HepG2 (cell line): ENCODE results near the gene ZNF24. TPM values are rescaled to one million over a fixed set of nuclear protein-coding genes. Genes with fewer than 3 reads are reported as not detected.

Experiments used
- ATAC-seq: fragments of 200-7000 bp; cut with Tn5 transposase; 3 replicates; pipeline ENCODE4 v1.9.1; 2020; ENCODE audit warnings: mild to moderate bottlenecking, moderate library complexity
- BruUV-seq: library from RNA; stranded (reverse); fragments of 400-500 nt; replicated peaks from 2 replicates; lab custom pipeline; 2021; lab: Mats Ljungman, UMichigan
- CTCF ChIA-PET: fragments of 300-600 bp; formaldehyde crosslinking; extraction: SDS; loops from one replicate; lab custom pipeline; 2021; ENCODE audit warnings: low total read pairs, inconsistent platforms, low intra/inter-chr PET ratio; lab: Yijun Ruan, JAX
- POLR2A ChIA-PET: fragments of 350-600 bp; sonication (Branson Sonifier 250); formaldehyde crosslinking; loops from one replicate; lab custom pipeline; 2020; ENCODE audit warnings: antibody characterized with exemption, inconsistent platforms; lab: Yijun Ruan, JAX
- DNase-seq: peaks from one replicate; pipeline ENCODE4 v3.0.0-alpha.2; 2015; ENCODE audit warnings: low spot score
- FAIRE-seq: peaks from 3 replicates; lab custom pipeline; 2011; peaks lifted over from hg19 to GRCh38; lab: Jason Lieb, UNC
- H2AFZ ChIP-seq: one replicate; pipeline ENCODE4 v1.6.1; 2011; ENCODE audit warnings: low read length, inconsistent platforms
- H3K27ac ChIP-seq: fragments of 300-600 bp; 3 replicates; pipeline ENCODE4 v1.8.0; 2011; ENCODE audit warnings: mixed run types, mild to moderate bottlenecking, mixed read lengths, low read length, inconsistent platforms; ENCODE audit not compliant: insufficient read depth; ENCODE audit errors: extremely low read length
- H3K27me3 ChIP-seq, 2 experiments: fragments of 200-600 bp in 1 of 2; 2 replicates in 1 of 2; 3 replicates in 1 of 2; pipeline versions ENCODE4 v1.6.0 to v1.8.0; 2011; ENCODE audit warnings: low read length in 2 of 2, mild to moderate bottlenecking in 2 of 2, moderate library complexity in 2 of 2, inconsistent platforms in 1 of 2; ENCODE audit not compliant: insufficient read depth in 2 of 2, control insufficient read depth in 1 of 2
- H3K36me3 ChIP-seq, 2 experiments: fragments of 200-600 bp in 1 of 2; replicated peaks in 1 of 2; 2 replicates in 1 of 2; 3 replicates in 1 of 2; pipeline versions ENCODE4 v1.5.1 to v1.8.0; 2011; ENCODE audit warnings: low read length in 2 of 2, inconsistent platforms in 1 of 2; ENCODE audit not compliant: insufficient read depth in 2 of 2, control insufficient read depth in 1 of 2
- H3K4me1 ChIP-seq: 2 replicates; pipeline ENCODE4 v1.5.1; 2012; ENCODE audit warnings: low read length, inconsistent platforms; ENCODE audit not compliant: insufficient read depth
- H3K4me2 ChIP-seq: 2 replicates; pipeline ENCODE4 v1.6.0; 2011; ENCODE audit warnings: low read depth, low read length, inconsistent platforms
- H3K4me3 ChIP-seq, 3 experiments: fragments of 200-600 bp in 1 of 3; sonication (generic), shearing (Covaris generic) in 1 of 3; replicated peaks in 1 of 3; 2 replicates each; pipeline ENCODE4 v1.5.1; 2011 to 2016; ENCODE audit warnings: low read length in 3 of 3, inconsistent platforms in 2 of 3, low read depth in 2 of 3, mild to moderate bottlenecking in 2 of 3, control low read depth in 1 of 3, mixed read lengths in 1 of 3; ENCODE audit not compliant: insufficient read depth in 1 of 3
- H3K79me2 ChIP-seq: one replicate; pipeline ENCODE4 v1.6.1; 2011; ENCODE audit warnings: low read length, inconsistent platforms; ENCODE audit not compliant: insufficient read depth
- H3K9ac ChIP-seq: 2 replicates; pipeline ENCODE4 v1.6.0; 2011; ENCODE audit warnings: mild to moderate bottlenecking, low read depth, low read length, inconsistent platforms; ENCODE audit not compliant: insufficient read depth
- H3K9me3 ChIP-seq: 2 replicates; pipeline ENCODE4 v1.5.1; 2012; ENCODE audit warnings: mild to moderate bottlenecking, low read length
- H4K20me1 ChIP-seq: 2 replicates; pipeline ENCODE4 v1.6.0; 2011; ENCODE audit warnings: inconsistent platforms, mild to moderate bottlenecking, low read length, moderate library complexity; ENCODE audit not compliant: insufficient read depth
- AFF4 ChIP-seq: sonication (generic); formaldehyde crosslinking; IDR thresholded peaks from 2 replicates; pipeline ENCODE4 v1.4.0; 2020; ENCODE audit warnings: missing genetic modification reagents
- AHR ChIP-seq: IDR thresholded peaks from 2 replicates; pipeline ENCODE4 v1.6.1; 2018; ENCODE audit warnings: missing genetic modification reagents, missing compliant biosample characterization
- CBFB ChIP-seq: sonication (generic); formaldehyde crosslinking; IDR thresholded peaks from 2 replicates; pipeline ENCODE4 v1.4.0; 2020; ENCODE audit warnings: missing genetic modification reagents
- CCAR2 ChIP-seq: fragments of 200-400 bp; formaldehyde crosslinking; optimal IDR thresholded peaks from 2 replicates; pipeline ENCODE3; 2018; ENCODE audit warnings: low read depth, mild to moderate bottlenecking, low read length, moderate library complexity
- GATAD2A ChIP-seq: IDR thresholded peaks from 2 replicates; pipeline ENCODE4 v1.6.1; 2016
- HNF4G ChIP-seq, 2 experiments: sonication (generic) in 1 of 2; formaldehyde crosslinking in 1 of 2; IDR thresholded peaks; 2 replicates each; pipeline versions ENCODE4 v1.4.0 to v1.6.1; 2011 to 2020; ENCODE audit warnings: borderline replicate concordance in 2 of 2, low read depth in 2 of 2, mild to moderate bottlenecking in 2 of 2, low read length in 1 of 2, missing genetic modification reagents in 1 of 2, moderate library complexity in 1 of 2
- MIER2 ChIP-seq: IDR thresholded peaks from 2 replicates; pipeline ENCODE4 v1.6.1; 2016; ENCODE audit warnings: missing biosample characterization, missing genetic modification reagents
- MIER3 ChIP-seq: IDR thresholded peaks from 2 replicates; pipeline ENCODE4 v1.6.1; 2016; ENCODE audit warnings: missing compliant biosample characterization, borderline replicate concordance
- NR1H2 ChIP-seq: sonication (generic); formaldehyde crosslinking; IDR thresholded peaks from 2 replicates; pipeline ENCODE4 v1.8.1; 2022; ENCODE audit warnings: low read depth, missing genetic modification reagents, borderline replicate concordance
- PHF21A ChIP-seq: sonication (generic); formaldehyde crosslinking; IDR thresholded peaks from 2 replicates; pipeline ENCODE4 v1.5.0; 2020; ENCODE audit warnings: mild to moderate bottlenecking, missing genetic modification reagents
- RAD21 ChIP-seq: fragments of 450-650 bp; formaldehyde crosslinking; IDR thresholded peaks from 2 replicates; pipeline ENCODE4 v1.5.0; 2020; ENCODE audit warnings: mild to moderate bottlenecking
- RXRB ChIP-seq: IDR thresholded peaks from 2 replicates; pipeline ENCODE4 v1.6.1; 2016; ENCODE audit warnings: borderline replicate concordance, missing genetic modification reagents, missing compliant biosample characterization
- SETDB1 ChIP-seq: sonication (generic); formaldehyde crosslinking; IDR thresholded peaks from 2 replicates; pipeline ENCODE4 v1.5.1; 2020; ENCODE audit warnings: missing genetic modification reagents, mild to moderate bottlenecking, borderline replicate concordance
- SIX1 ChIP-seq: sonication (generic); formaldehyde crosslinking; IDR thresholded peaks from 2 replicates; pipeline ENCODE4 v1.4.0; 2020; ENCODE audit warnings: missing genetic modification reagents, borderline replicate concordance
- SMAD1 ChIP-seq: sonication (generic); formaldehyde crosslinking; IDR thresholded peaks from 2 replicates; pipeline ENCODE4 v1.4.0; 2020; ENCODE audit warnings: missing genetic modification reagents, low read depth, mild to moderate bottlenecking, borderline replicate concordance
- SMARCE1 ChIP-seq: fragments of 450-650 bp; IDR thresholded peaks from 2 replicates; pipeline ENCODE4 v1.6.1; 2017; ENCODE audit warnings: borderline replicate concordance
- STAG1 ChIP-seq: sonication (generic); formaldehyde crosslinking; IDR thresholded peaks from 2 replicates; pipeline ENCODE4 v1.4.0; 2020; ENCODE audit warnings: missing genetic modification reagents
- U2AF2 ChIP-seq: fragments of 200-400 bp; formaldehyde crosslinking; IDR thresholded peaks from 2 replicates; pipeline ENCODE4 v1.6.1; 2017; ENCODE audit warnings: low read depth, mild to moderate bottlenecking, low read length
- ZGPAT ChIP-seq: IDR thresholded peaks from 2 replicates; pipeline ENCODE4 v1.6.1; 2016; ENCODE audit warnings: mild to moderate bottlenecking
- ZMYM4 ChIP-seq: sonication (generic); formaldehyde crosslinking; IDR thresholded peaks from 2 replicates; pipeline ENCODE4 v1.8.1; 2023; ENCODE audit warnings: mild to moderate bottlenecking, missing genetic modification reagents
- ZNF230 ChIP-seq: sonication (generic); formaldehyde crosslinking; IDR thresholded peaks from 2 replicates; pipeline ENCODE4 v1.4.0; 2020; ENCODE audit warnings: mild to moderate bottlenecking, missing genetic modification reagents
- WGBS: methylation state at CpG from one replicate; pipeline ENCODE4 v1.1.6; 2017; ENCODE audit warnings: low lambda C conversion rate; 5-methylcytosine and 5-hydroxymethylcytosine counted together
- in situ Hi-C: cut with HindIII; loops from 2 replicates; pipeline ENCODE4 v1.10.0; 2017; ENCODE audit warnings: low pct_unique_long_range_greater_than_20kb; ENCODE audit not compliant: extremely low pct_ligation_motif_present
- intact Hi-C: fragments of 100-400 bp; cut with micrococcal nuclease; formaldehyde crosslinking; loops from one replicate; pipeline ENCODE4 v1.10.0; 2022; ENCODE audit not compliant: unreplicated experiment
- polyA plus RNA-seq, 8 experiments: library from polyadenylated mRNA; depleted of rRNA in 3 of 8; stranded (reverse) in 7 of 8; unstranded in 1 of 8; fragments of >200 nt; fragmentation: Illumina TruSeq in 4 of 8; extraction: Trizol in 4 of 8; gene quantifications; 2 replicates each; pipeline versions ENCODE4 v1.2.1 to v1.2.3, GENCODE V29; 2011 to 2016; ENCODE audit warnings: low read depth in 4 of 8, missing spikeins in 1 of 8, mixed read lengths in 1 of 8; ENCODE audit not compliant: insufficient read depth in 1 of 8
- total RNA-seq, 5 experiments: library from RNA; depleted of rRNA; stranded (reverse); fragments of >200 nt; fragmentation: Illumina TruSeq; extraction: Trizol; gene quantifications; 2 replicates each; pipeline ENCODE4 v1.2.3, GENCODE V29; 2016; ENCODE audit warnings: low read depth in 1 of 5

The ZNF24 gene
- total and polyA plus RNA-seq, 2 of the 13 experiments (the other 11 are each of a cell fraction or from before 2014, with no cell fraction given), result 19.5 to 41.1 TPM

DNA sequence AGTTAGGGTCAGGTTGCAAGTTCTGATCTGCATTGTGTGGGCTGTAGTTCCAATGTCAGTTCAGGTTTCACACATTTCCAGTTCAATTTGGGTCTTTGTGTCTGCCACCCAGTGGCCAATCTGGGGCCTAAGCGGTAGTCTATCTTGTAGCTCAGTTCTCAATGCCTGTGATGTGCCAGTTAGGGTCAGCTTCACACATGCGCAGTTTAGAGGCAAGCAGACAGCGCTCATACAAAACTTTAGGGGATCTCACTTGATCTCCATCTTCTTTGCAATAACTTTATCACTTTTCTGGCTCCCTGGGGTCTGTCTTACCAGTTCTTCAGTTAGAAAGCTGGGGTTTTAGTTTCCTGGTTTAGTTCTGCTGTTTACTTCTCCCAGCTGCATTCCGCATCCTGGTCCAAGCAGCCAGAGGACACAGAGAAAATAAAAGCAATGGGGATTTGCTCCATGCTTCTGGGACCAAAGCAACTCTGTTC, 11.0 kb upstream of the ZNF24 start:
- peak; percentile 92 for FAIRE-seq
- POLR2A ChIA-PET, result interaction anchor here (1.0 to 2.3 kb wide), 4 partner anchors 10 to 114 kb away, joined by 4 to 17 read pairs (median 6); partner anchors contain the start of genes ZNF24, ZNF397 and ZSCAN30
- TF ChIP-seq SIX1 (peak; percentile 55; the same call in 1 of the 2 replicates), CCAR2 (no peak), NR1H2 (CRISPR knock-in tag) (no peak), MIER2 (CRISPR knock-in tag) (no peak), SMARCE1 (no peak), MIER3 (CRISPR knock-in tag) (peak; percentile 55; the same call in 1 of the 2 replicates), SETDB1 (CRISPR knock-in tag) (no peak), AFF4 (CRISPR knock-in tag) (no peak), RAD21 (CRISPR knock-in tag) (peak; percentile 74), HNF4G (IDR thresholded peaks at IDR 0.05; ENCODE audit: borderline replicate concordance, low read depth, low read length) (no peak), HNF4G (CRISPR knock-in tag; IDR thresholded peaks at IDR 0.05; ENCODE audit: borderline replicate concordance, low read depth) (no peak), PHF21A (no peak), ZGPAT (peak; percentile 49; the same call in 1 of the 2 replicates), U2AF2 (no peak), ZMYM4 (CRISPR knock-in tag) (peak; percentile 47; the same call in 1 of the 2 replicates), AHR (CRISPR knock-in tag) (no peak), STAG1 (peak; percentile 77), ZNF230 (no peak), SMAD1 (no peak), CBFB (CRISPR knock-in tag) (no peak), GATAD2A (CRISPR knock-in tag) (0 out of 2 replicates have a peak, but pooled peaks have one; percentile 52), RXRB (CRISPR knock-in tag) (peak; percentile 30; the same call in 1 of the 2 replicates)

More for the DNA sequence above, 11.0 kb upstream of the ZNF24 start:
- no peaks in the 10 kb centered on the region for H3K36me3 ChIP-seq
- peaks cover 23% of the 10 kb centered on the region for H3K9me3 ChIP-seq
- intact Hi-C loops, result loop anchor here (1.0 kb wide), 2 partner anchors 10 to 124 kb away; no protein-coding TSS in a partner anchor
- no TSS peak for BruUV-seq
- DNase-seq, result peak; percentile 85
- H4K20me1 ChIP-seq, result no peaks in the 10 kb centered on the region
- peak; percentile 100 for ATAC-seq
- H3K79me2 ChIP-seq, result no peaks in the 10 kb centered on the region
- no peak overlapping the region for H3K27ac ChIP-seq
- WGBS, result 23% methylated on average over 4 of the region's 4 CpGs
- peak overlapping the region; percentile 38; the same call in 1 of the 2 replicates for H3K9ac ChIP-seq
- H3K27me3 ChIP-seq, result no peaks in the 10 kb centered on the region
- H3K4me2 ChIP-seq, result peak overlapping the region; percentile 70
- peak overlapping the region in 2 of 3 experiments; percentile 25 to 38; a peak in 2 of 6 replicates for H3K4me3 ChIP-seq
- CTCF ChIA-PET, result interaction anchor here (0.8 to 4.6 kb wide), 2 partner anchors 10 to 124 kb away, joined by 3 to 34 read pairs; no protein-coding TSS in a partner anchor
- in situ Hi-C loops, result no loop called here
- H3K4me1 ChIP-seq, result no peaks in the 10 kb centered on the region
- H2AFZ ChIP-seq, result peak overlapping the region; percentile 87
